Kidney (tissue), 14 donors: ENCODE data around the gene CLHC1. TPM values are rescaled to one million over a fixed set of nuclear protein-coding genes. Genes with fewer than 3 reads are reported as not detected.
"Not testable (repeated sequence)": the region's sequence is repeated elsewhere in the genome, so short reads cannot be mapped to it uniquely, and the experiment has no call there.

Experiments
- DNase-seq, 5 donors: peaks; one replicate each; pipeline ENCODE4 v3.0.0-alpha.2; 2013 to 2020
- FAIRE-seq: peaks from 2 replicates; lab custom pipeline; 2012; peaks lifted over from hg19 to GRCh38; lab: Jason Lieb, UNC
- H3K27ac ChIP-seq, 2 donors: one replicate each; pipeline ENCODE4 v1.7.0; 2013; ENCODE audit warnings: low read depth in 2 of 2, low read length in 2 of 2, inconsistent platforms in 1 of 2
- H3K27me3 ChIP-seq: one replicate; pipeline ENCODE4 v1.7.1; 2013; ENCODE audit warnings: low read length, inconsistent platforms; ENCODE audit not compliant: control insufficient read depth, insufficient read depth
- H3K36me3 ChIP-seq, 3 donors: one replicate each; pipeline versions ENCODE4 v1.7.0 to v1.7.1; 2013; ENCODE audit warnings: low read length in 3 of 3, control low read depth in 1 of 3, inconsistent platforms in 1 of 3; ENCODE audit not compliant: insufficient read depth in 3 of 3, control insufficient read depth in 2 of 3
- H3K4me1 ChIP-seq, 3 donors: one replicate each; pipeline versions ENCODE4 v1.7.0 to v1.7.1; 2013; ENCODE audit warnings: low read length in 3 of 3, inconsistent platforms in 1 of 3, low read depth in 1 of 3; ENCODE audit not compliant: control insufficient read depth in 2 of 3, insufficient read depth in 2 of 3
- H3K4me3 ChIP-seq, 3 donors: one replicate each; pipeline versions ENCODE4 v1.7.0 to v1.8.1; 2013; ENCODE audit warnings: low read length in 3 of 3, control low read depth in 1 of 3, inconsistent platforms in 1 of 3
- H3K9ac ChIP-seq, 3 donors: one replicate each; pipeline versions ENCODE4 v1.7.0 to v1.7.1; 2013; ENCODE audit warnings: low read length in 3 of 3, control low read depth in 1 of 3, inconsistent platforms in 1 of 3
- H3K9me3 ChIP-seq, 3 donors: one replicate each; pipeline versions ENCODE4 v1.7.0 to v1.7.1; 2013; ENCODE audit warnings: low read length in 3 of 3, control low read depth in 1 of 3, inconsistent platforms in 1 of 3; ENCODE audit not compliant: control insufficient read depth in 2 of 3, insufficient read depth in 1 of 3
- intact Hi-C: fragments of 100-400 bp; cut with DNase I; formaldehyde crosslinking; loops from one replicate; pipeline ENCODE4 v1.11.1; 2022
- polyA plus RNA-seq: library from polyadenylated mRNA; stranded (reverse); fragments of 350-450 nt; fragmentation: Illumina TruSeq; extraction: RNeasy Lipid Tissue Mini Kit (QIAGEN cat#74804); gene quantifications from one replicate; pipeline ENCODE4 v1.2.3, GENCODE V29; 2014; ENCODE audit warnings: low read depth, low replicate concordance; ENCODE audit not compliant: insufficient read depth
- total RNA-seq: library from RNA; stranded (reverse); fragmentation: NEBNext Ultra II Directional; extraction: Animal tissue kit (Norgen Biotek cat#: 25700); gene quantifications from one replicate; pipeline ENCODE4 v1.2.1, GENCODE V29; 2021
- TF ChIP-seq, protein P1 (sequence below): IDR thresholded peaks from 3 replicates; pipeline ENCODE4 v1.5.1; 2012; ENCODE audit warnings: mild to moderate bottlenecking, moderate library complexity, borderline replicate concordance; ENCODE audit not compliant: insufficient read depth; ENCODE audit errors: extremely low read depth
- donor health status: control.
- donor health status: control.
- donor health status: control.
- donor health status: control.
- donor health status: control.
- donor health status: DM: yes; HTN: yes; CAD: no.
- donor health status: Normal renal cell carcinoma (clear cell type).

The CLHC1 gene
- total and polyA plus RNA-seq, 2 donors from 2014 or later: 8.3 to 14.0 TPM

DNA sequence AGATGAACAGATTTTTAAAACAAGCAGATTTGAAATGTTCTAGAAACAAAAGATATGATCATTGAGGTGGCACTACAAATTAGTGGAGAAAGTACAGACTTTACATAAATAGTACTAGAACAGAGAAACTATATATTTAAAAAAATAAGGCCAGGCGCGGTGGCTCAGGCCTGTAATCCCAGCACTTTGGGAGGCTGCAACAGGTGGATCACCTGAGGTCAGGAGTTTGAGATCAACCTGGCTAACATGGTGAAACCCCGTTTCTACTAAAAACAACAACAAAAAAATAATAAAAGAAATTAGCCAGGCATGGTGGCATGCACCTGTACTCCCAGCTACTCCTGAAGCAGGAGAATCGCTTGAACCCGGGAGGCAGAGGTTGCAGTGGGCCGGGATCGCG lies 45.3 kb downstream of the CLHC1 start:
- H3K4me3 ChIP-seq, DNase-seq, H3K36me3 ChIP-seq, H3K27ac ChIP-seq, intact Hi-C loops, H3K27me3 ChIP-seq, H3K4me1 ChIP-seq, H3K9me3 ChIP-seq, FAIRE-seq, H3K9ac ChIP-seq: not testable (repeated sequence)

DNA sequence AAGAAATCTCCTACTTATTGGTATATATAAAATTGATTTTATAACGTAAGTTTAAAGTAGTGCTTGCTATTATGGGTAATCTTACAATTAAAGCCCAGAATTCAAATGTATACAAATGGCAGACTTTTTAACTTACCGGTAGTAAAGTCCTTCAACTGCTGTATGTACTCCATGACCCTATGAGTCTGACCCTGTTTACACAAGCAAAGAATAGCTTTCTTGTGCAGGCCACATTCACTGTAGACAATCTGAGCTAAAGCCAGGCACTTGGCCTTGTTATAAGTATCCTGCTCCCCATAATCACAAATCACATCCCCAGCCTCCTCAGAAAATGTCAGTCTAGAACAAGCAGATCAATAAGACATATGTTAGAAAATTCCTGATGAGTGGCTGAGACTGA lies 51.7 kb downstream of the CLHC1 start:
- Histone ChIP-seq H3K4me1 (no peaks in the 10 kb centered on the region), H3K27ac (no peak overlapping the region), H3K9me3 (no peaks in the 10 kb centered on the region), H3K9ac (no peak overlapping the region), H3K27me3 (no peaks in the 10 kb centered on the region), H3K36me3 (no peaks in the 10 kb centered on the region), H3K4me3 (no peak overlapping the region)
- no peak for FAIRE-seq
- TF ChIP-seq, protein P1, sequence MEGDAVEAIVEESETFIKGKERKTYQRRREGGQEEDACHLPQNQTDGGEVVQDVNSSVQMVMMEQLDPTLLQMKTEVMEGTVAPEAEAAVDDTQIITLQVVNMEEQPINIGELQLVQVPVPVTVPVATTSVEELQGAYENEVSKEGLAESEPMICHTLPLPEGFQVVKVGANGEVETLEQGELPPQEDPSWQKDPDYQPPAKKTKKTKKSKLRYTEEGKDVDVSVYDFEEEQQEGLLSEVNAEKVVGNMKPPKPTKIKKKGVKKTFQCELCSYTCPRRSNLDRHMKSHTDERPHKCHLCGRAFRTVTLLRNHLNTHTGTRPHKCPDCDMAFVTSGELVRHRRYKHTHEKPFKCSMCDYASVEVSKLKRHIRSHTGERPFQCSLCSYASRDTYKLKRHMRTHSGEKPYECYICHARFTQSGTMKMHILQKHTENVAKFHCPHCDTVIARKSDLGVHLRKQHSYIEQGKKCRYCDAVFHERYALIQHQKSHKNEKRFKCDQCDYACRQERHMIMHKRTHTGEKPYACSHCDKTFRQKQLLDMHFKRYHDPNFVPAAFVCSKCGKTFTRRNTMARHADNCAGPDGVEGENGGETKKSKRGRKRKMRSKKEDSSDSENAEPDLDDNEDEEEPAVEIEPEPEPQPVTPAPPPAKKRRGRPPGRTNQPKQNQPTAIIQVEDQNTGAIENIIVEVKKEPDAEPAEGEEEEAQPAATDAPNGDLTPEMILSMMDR: no peak
- no peak for DNase-seq
- intact Hi-C loops: no loop called here

DNA sequence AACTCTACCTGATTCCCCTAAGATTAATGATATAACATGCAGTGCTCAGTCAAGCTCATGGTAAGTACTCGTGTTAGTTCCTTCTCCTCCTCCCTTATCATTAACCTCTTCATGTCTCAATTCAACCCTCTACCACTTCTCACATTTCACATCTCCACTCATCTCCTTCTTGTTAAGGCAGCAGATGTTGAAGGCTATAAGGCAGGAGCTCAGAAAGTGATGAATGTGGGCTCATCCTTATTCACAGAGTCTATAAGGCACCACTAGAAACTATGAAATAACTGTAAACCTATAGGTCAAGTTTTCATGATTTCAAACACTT lies 56.0 kb downstream of the CLHC1 start:
- no peak for DNase-seq
- Histone ChIP-seq H3K9me3 (no peaks in the 10 kb centered on the region), H3K9ac (peak overlapping the region in 1 of 3 donors; percentile 37), H3K27me3 (no peaks in the 10 kb centered on the region), H3K4me1 (peaks cover 0 to 2% (median 0%) of the 10 kb centered on the region in 3 donors), H3K27ac (no peak overlapping the region), H3K36me3 (no peaks in the 10 kb centered on the region), H3K4me3 (peak overlapping the region in 1 of 3 donors; percentile 38)
- intact Hi-C loops: no loop called here
- FAIRE-seq: no peak
- TF ChIP-seq, protein P1: no peak

DNA sequence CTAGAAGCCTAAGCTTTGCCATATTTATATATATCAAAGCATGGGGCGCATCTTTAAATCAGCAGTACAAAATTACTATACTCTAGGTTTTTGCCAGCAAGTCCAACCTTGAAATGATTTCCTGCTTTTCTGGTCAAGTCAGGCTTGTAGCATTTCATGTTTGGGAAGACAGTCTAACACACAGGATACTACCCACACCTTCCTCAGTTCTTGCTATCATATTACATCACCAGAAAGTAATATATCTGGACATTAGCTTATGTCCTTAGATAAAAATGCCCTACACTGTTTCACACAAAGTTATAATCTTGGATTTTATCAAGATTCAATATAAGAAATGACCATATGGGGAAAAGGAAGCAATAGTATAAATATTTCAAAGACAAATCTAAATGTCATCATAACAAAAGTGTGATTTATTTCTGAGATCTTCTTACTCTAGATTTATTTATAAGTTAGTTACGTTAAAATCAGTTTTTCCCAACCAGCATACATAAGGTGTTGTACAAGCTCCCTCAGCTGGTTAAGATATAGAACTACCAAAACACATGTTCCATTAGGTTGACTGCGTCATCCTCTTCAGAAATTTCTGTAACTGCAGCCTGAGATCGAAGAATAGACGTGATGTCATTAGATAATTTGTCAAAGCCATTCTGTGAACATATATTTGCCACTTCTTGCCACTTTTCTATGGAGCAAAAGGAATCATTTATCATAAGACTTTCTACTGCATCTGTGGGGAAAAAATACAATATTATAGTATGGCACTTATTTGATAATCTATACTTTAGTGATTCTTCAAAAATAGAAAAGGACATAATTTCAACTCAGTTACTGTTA lies 56.6 kb downstream of the CLHC1 start:
- no peaks in the 10 kb centered on the region for H3K27me3 ChIP-seq
- DNase-seq: peak in 2 of 5 donors; percentile 50 to 73
- H3K4me1 ChIP-seq: peaks cover 0 to 2% (median 0%) of the 10 kb centered on the region in 3 donors
- no peaks in the 10 kb centered on the region for H3K36me3 ChIP-seq
- TF ChIP-seq, protein P1: peak; percentile 53
- intact Hi-C loops: no loop called here
- H3K9ac ChIP-seq: peak overlapping the region in 1 of 3 donors; percentile 37
- no peak overlapping the region for H3K27ac ChIP-seq
- FAIRE-seq: peak; percentile 92
- no peaks in the 10 kb centered on the region for H3K9me3 ChIP-seq
- peak overlapping the region in 2 of 3 donors; percentile 26 to 38 for H3K4me3 ChIP-seq
